HuH-7 (cell line): Measurements from ENCODE around the gene SLF1.

Source experiments
- DNase-seq: peaks from one replicate; pipeline ENCODE4 v3.0.0; 2011; ENCODE audit warnings: low spot score

Gene SLF1

GRCh38 chr5:94661086-94661485, 42.6 kb downstream of the SLF1 start:
- DNase-seq = no peak

- DNase-seq = no peak
Measured at GRCh38 chr5:94667937-94668336, 49.5 kb downstream of the SLF1 start.

- no peak for DNase-seq
Measured at GRCh38 chr5:94670726-94671125, 52.3 kb downstream of the SLF1 start.

GRCh38 chr5:94672746-94673145, 54.3 kb downstream of the SLF1 start:
- DNase-seq = no peak

- no peak for DNase-seq
Measured at GRCh38 chr5:94674490-94675382, 56.3 kb downstream of the SLF1 start.

GRCh38 chr5:94675965-94676618, 57.6 kb downstream of the SLF1 start:
- DNase-seq = no peak

GRCh38 chr5:94682814-94683520, 64.5 kb downstream of the SLF1 start:
- DNase-seq = no peak

- DNase-seq = no peak
Measured at GRCh38 chr5:94689908-94690307, 71.4 kb downstream of the SLF1 start.

GRCh38 chr5:94690778-94691177, 72.3 kb downstream of the SLF1 start:
- no peak for DNase-seq

GRCh38 chr5:94691291-94691690, 72.8 kb downstream of the SLF1 start:
- DNase-seq = no peak

GRCh38 chr5:94691949-94692348, 73.5 kb downstream of the SLF1 start:
- no peak for DNase-seq

- DNase-seq = no peak
Measured at GRCh38 chr5:94692581-94692980, 74.1 kb downstream of the SLF1 start.

GRCh38 chr5:94693043-94693822, 74.8 kb downstream of the SLF1 start:
- peak; percentile 6 for DNase-seq

GRCh38 chr5:94693845-94694370, 75.4 kb downstream of the SLF1 start:
- no peak for DNase-seq

- DNase-seq = no peak
Measured at GRCh38 chr5:94694671-94695070, 76.2 kb downstream of the SLF1 start.

- no peak for DNase-seq
Measured at GRCh38 chr5:94698197-94698596, 79.7 kb downstream of the SLF1 start.

- no peak for DNase-seq
Measured at GRCh38 chr5:94699562-94699961, 81.1 kb downstream of the SLF1 start.

GRCh38 chr5:94700592-94700991, 82.1 kb downstream of the SLF1 start:
- DNase-seq = no peak

GRCh38 chr5:94702729-94703128, 84.3 kb downstream of the SLF1 start:
- DNase-seq = no peak

- DNase-seq = no peak
Measured at GRCh38 chr5:94705427-94705826, 87.0 kb downstream of the SLF1 start.

- DNase-seq = no peak
Measured at GRCh38 chr5:94707359-94707758, 88.9 kb downstream of the SLF1 start.

GRCh38 chr5:94709277-94709676, 90.8 kb downstream of the SLF1 start:
- DNase-seq = no peak
